CD4-positive, CD25-positive, alpha-beta regulatory T cell (primary cell): Measurements from ENCODE around the gene FAM13B. TPM values are rescaled to one million over a fixed set of nuclear protein-coding genes. Genes with fewer than 3 reads are reported as not detected.
"Not testable (repeated sequence)": the region's sequence is repeated elsewhere in the genome, so short reads cannot be mapped to it uniquely, and the experiment has no call there.

Source experiments
- ATAC-seq, 2 donors: fragments of 150-1000 bp; cut with Tn5 transposase; one replicate each; pipeline ENCODE4 v1.10.0; 2021; ENCODE audit warnings: low read depth in 2 of 2, moderate number of reproducible peaks in 2 of 2, moderate library complexity in 1 of 2
- DNase-seq, 3 donors: peaks; one replicate each; pipeline versions ENCODE4 v3.0.0 to v3.0.0-alpha.2; 2012 to 2022; ENCODE audit warnings: mixed read lengths in 1 of 3
- H3K27ac ChIP-seq: one replicate; pipeline ENCODE4 v1.7.0; 2013; ENCODE audit warnings: mild to moderate bottlenecking, low read length; ENCODE audit not compliant: insufficient read depth, poor library complexity, severe bottlenecking
- H3K27me3 ChIP-seq: one replicate; pipeline ENCODE4 v1.7.0; 2013; ENCODE audit warnings: low read length; ENCODE audit not compliant: control insufficient read depth, insufficient read depth
- H3K36me3 ChIP-seq: one replicate; pipeline ENCODE4 v1.7.0; 2013; ENCODE audit warnings: mild to moderate bottlenecking, low read length, moderate library complexity; ENCODE audit not compliant: control insufficient read depth, insufficient read depth
- H3K4me1 ChIP-seq: 2 replicates; pipeline ENCODE4 v1.7.0; 2013; ENCODE audit warnings: mild to moderate bottlenecking, low read length; ENCODE audit not compliant: insufficient read depth, control insufficient read depth, poor library complexity, severe bottlenecking
- H3K4me3 ChIP-seq: one replicate; pipeline ENCODE4 v1.7.0; 2013; ENCODE audit warnings: low read depth, mild to moderate bottlenecking, low read length, moderate library complexity
- H3K9me3 ChIP-seq, 2 experiments: 1 replicate in 1 of 2; 2 replicates in 1 of 2; pipeline ENCODE4 v1.7.0; 2013; ENCODE audit warnings: low read length in 2 of 2, mild to moderate bottlenecking in 1 of 2, moderate library complexity in 1 of 2; ENCODE audit not compliant: control insufficient read depth in 2 of 2
- H3K27ac Mint-ChIP-seq, 3 donors: one replicate each; pipeline ENCODE4 v1.8.0; 2020 to 2022; ENCODE audit warnings: mild to moderate bottlenecking in 3 of 3, mixed read lengths in 3 of 3, moderate library complexity in 2 of 3
- H3K27me3 Mint-ChIP-seq: one replicate; pipeline ENCODE4 v1.8.0; 2022; ENCODE audit warnings: mild to moderate bottlenecking, mixed read lengths
- H3K36me3 Mint-ChIP-seq: one replicate; pipeline ENCODE4 v1.8.0; 2020; ENCODE audit warnings: mixed read lengths
- H3K4me1 Mint-ChIP-seq, 4 donors: one replicate each; pipeline ENCODE4 v1.8.0; 2020 to 2022; ENCODE audit warnings: mixed read lengths in 4 of 4, mild to moderate bottlenecking in 1 of 4
- H3K4me3 Mint-ChIP-seq, 4 donors: one replicate each; pipeline ENCODE4 v1.8.0; 2020 to 2022; ENCODE audit warnings: mild to moderate bottlenecking in 4 of 4, mixed read lengths in 4 of 4, moderate library complexity in 3 of 4
- H3K9me3 Mint-ChIP-seq, 7 donors: one replicate each; pipeline ENCODE4 v1.8.0; 2020 to 2022; ENCODE audit warnings: mixed read lengths in 7 of 7, mild to moderate bottlenecking in 3 of 7, moderate library complexity in 2 of 7
- polyA plus RNA-seq, 4 donors: library from polyadenylated mRNA; unstranded; fragments of 300-500 nt; fragmentation: Illumina TruSeq; gene quantifications; one replicate each; pipeline ENCODE4 v1.2.3, GENCODE V29; 2021
- total RNA-seq: library from RNA; stranded (reverse); gene quantifications from one replicate; pipeline ENCODE4 v1.2.3, GENCODE V29; 2022

Gene FAM13B
- total and polyA plus RNA-seq, 5 donors from 2014 or later: 18.3 to 65.8 (median 20.3) TPM

- peaks cover 40% of the 10 kb centered on the region for H3K36me3 ChIP-seq
- Mint-ChIP-seq H3K27me3 (no peaks in the 10 kb centered on the region), H3K4me1 (peaks cover 33 to 56% (median 46%) of the 10 kb centered on the region in 4 donors)
Measured at GRCh38 chr5:137995749-137996128, 37.1 kb downstream of the FAM13B start.

GRCh38 chr5:137995077-137995748, 37.7 kb downstream of the FAM13B start:
- Mint-ChIP-seq H3K27me3 (no peaks in the 10 kb centered on the region), H3K4me1 (peaks cover 36 to 56% (median 46%) of the 10 kb centered on the region in 4 donors), H3K36me3 (peaks cover 36% of the 10 kb centered on the region), H3K9me3 (peaks cover 0 to 10% (median 0%) of the 10 kb centered on the region in 7 donors), H3K4me3 (no peak overlapping the region), H3K27ac (peak overlapping the region in 2 of 3 donors; percentile 2 to 30)
- Histone ChIP-seq H3K36me3 (peaks cover 40% of the 10 kb centered on the region), H3K4me1 (no peaks in the 10 kb centered on the region), H3K27me3 (no peaks in the 10 kb centered on the region), H3K4me3 (no peak overlapping the region), H3K9me3 (no peaks in the 10 kb centered on the region), H3K27ac (no peak overlapping the region)
- DNase-seq (no peak), ATAC-seq (no peak)

More at GRCh38 chr5:137995749-137996128, 37.1 kb downstream of the FAM13B start:
- DNase-seq (no peak), ATAC-seq (no peak)
- Histone ChIP-seq H3K27me3 (no peaks in the 10 kb centered on the region), H3K27ac (no peak overlapping the region), H3K4me3 (no peak overlapping the region), H3K4me1 (no peaks in the 10 kb centered on the region), H3K9me3 (no peaks in the 10 kb centered on the region)
- Mint-ChIP-seq H3K36me3 (peaks cover 37% of the 10 kb centered on the region), H3K27ac (peak overlapping the region in 2 of 3 donors; percentile 2 to 30), H3K4me3 (no peak overlapping the region), H3K9me3 (peaks cover 0 to 10% (median 0%) of the 10 kb centered on the region in 7 donors)

GRCh38 chr5:137994556-137994955, 38.3 kb downstream of the FAM13B start:
- Mint-ChIP-seq H3K27me3 (no peaks in the 10 kb centered on the region), H3K36me3 (peaks cover 32% of the 10 kb centered on the region), H3K27ac (peak overlapping the region in 1 of 3 donors; percentile 5), H3K4me3 (no peak overlapping the region), H3K9me3 (peaks cover 0 to 10% (median 0%) of the 10 kb centered on the region in 7 donors), H3K4me1 (peaks cover 36 to 53% (median 45%) of the 10 kb centered on the region in 4 donors)
- ATAC-seq (no peak), DNase-seq (no peak)
- Histone ChIP-seq H3K27me3 (no peaks in the 10 kb centered on the region), H3K4me1 (no peaks in the 10 kb centered on the region), H3K27ac (no peak overlapping the region), H3K4me3 (no peak overlapping the region), H3K9me3 (no peaks in the 10 kb centered on the region), H3K36me3 (peaks cover 40% of the 10 kb centered on the region)

GRCh38 chr5:137989419-137989818, 43.5 kb downstream of the FAM13B start:
- DNase-seq: no peak
- H3K9me3 Mint-ChIP-seq: no peaks in the 10 kb centered on the region
- no peaks in the 10 kb centered on the region for H3K27me3 Mint-ChIP-seq
- Histone ChIP-seq H3K27ac (no peak overlapping the region), H3K4me1 (no peaks in the 10 kb centered on the region), H3K27me3 (no peaks in the 10 kb centered on the region), H3K36me3 (peaks cover 39% of the 10 kb centered on the region), H3K4me3 (no peak overlapping the region), H3K9me3 (no peaks in the 10 kb centered on the region)
- no peak for ATAC-seq
- H3K36me3 Mint-ChIP-seq: peaks cover 37% of the 10 kb centered on the region
- H3K27ac Mint-ChIP-seq: no peak overlapping the region
- H3K4me3 Mint-ChIP-seq: no peak overlapping the region
- peaks cover 20 to 32% (median 24%) of the 10 kb centered on the region in 4 donors for H3K4me1 Mint-ChIP-seq

- peak overlapping the region in 1 of 3 donors; percentile 68 for H3K27ac Mint-ChIP-seq
Measured at GRCh38 chr5:137975208-137975607, 57.7 kb downstream of the FAM13B start.

GRCh38 chr5:137970384-137970783, 62.5 kb downstream of the FAM13B start:
- H3K4me3 Mint-ChIP-seq, H3K9me3 Mint-ChIP-seq, ATAC-seq: not testable (repeated sequence)

More at GRCh38 chr5:137975208-137975607, 57.7 kb downstream of the FAM13B start:
- H3K27ac ChIP-seq: no peak overlapping the region
- H3K27me3 Mint-ChIP-seq: no peaks in the 10 kb centered on the region
- H3K4me3 Mint-ChIP-seq: peak overlapping the region in 1 of 4 donors; percentile 48
- peaks cover 4 to 9% (median 5%) of the 10 kb centered on the region in 4 donors for H3K4me1 Mint-ChIP-seq
- peaks cover 0 to 11% (median 2%) of the 10 kb centered on the region in 7 donors for H3K9me3 Mint-ChIP-seq
- no peaks in the 10 kb centered on the region for H3K27me3 ChIP-seq
- H3K4me1 ChIP-seq: no peaks in the 10 kb centered on the region
- ATAC-seq (no peak), DNase-seq (no peak)
- no peaks in the 10 kb centered on the region for H3K9me3 ChIP-seq
- H3K36me3 ChIP-seq: peaks cover 26% of the 10 kb centered on the region
- H3K4me3 ChIP-seq: no peak overlapping the region
- peaks cover 38% of the 10 kb centered on the region for H3K36me3 Mint-ChIP-seq

GRCh38 chr5:137960819-137961218, 72.1 kb downstream of the FAM13B start:
- peaks cover 70% of the 10 kb centered on the region for H3K36me3 ChIP-seq
- H3K27me3 Mint-ChIP-seq: no peaks in the 10 kb centered on the region
- DNase-seq: no peak
- H3K27ac Mint-ChIP-seq: peak overlapping the region in 1 of 3 donors; percentile 74
- H3K4me1 Mint-ChIP-seq: peaks cover 10 to 20% (median 16%) of the 10 kb centered on the region in 4 donors
- no peaks in the 10 kb centered on the region for H3K27me3 ChIP-seq
- no peak overlapping the region for H3K4me3 ChIP-seq
- no peak overlapping the region for H3K27ac ChIP-seq
- H3K4me1 ChIP-seq: no peaks in the 10 kb centered on the region
- no peak for ATAC-seq
- no peaks in the 10 kb centered on the region for H3K9me3 Mint-ChIP-seq
- H3K9me3 ChIP-seq: no peaks in the 10 kb centered on the region
- peaks cover 38% of the 10 kb centered on the region for H3K36me3 Mint-ChIP-seq
- H3K4me3 Mint-ChIP-seq: no peak overlapping the region

More at GRCh38 chr5:137970384-137970783, 62.5 kb downstream of the FAM13B start:
- DNase-seq, H3K4me3 ChIP-seq, H3K4me1 ChIP-seq, H3K27me3 ChIP-seq, H3K27ac Mint-ChIP-seq, H3K4me1 Mint-ChIP-seq, H3K27me3 Mint-ChIP-seq, H3K9me3 ChIP-seq, H3K27ac ChIP-seq: not testable (repeated sequence)
- peaks cover 27% of the 10 kb centered on the region for H3K36me3 ChIP-seq
- H3K36me3 Mint-ChIP-seq: peaks cover 26% of the 10 kb centered on the region

GRCh38 chr5:137960141-137960540, 72.7 kb downstream of the FAM13B start:
- Histone ChIP-seq H3K36me3 (peaks cover 64% of the 10 kb centered on the region), H3K4me1 (no peaks in the 10 kb centered on the region), H3K9me3 (no peaks in the 10 kb centered on the region), H3K4me3 (no peak overlapping the region), H3K27me3 (no peaks in the 10 kb centered on the region), H3K27ac (no peak overlapping the region)
- Mint-ChIP-seq H3K9me3 (no peaks in the 10 kb centered on the region), H3K36me3 (peaks cover 33% of the 10 kb centered on the region), H3K4me1 (peaks cover 10 to 14% (median 12%) of the 10 kb centered on the region in 4 donors), H3K27ac (peak overlapping the region in 1 of 3 donors; percentile 12), H3K4me3 (no peak overlapping the region), H3K27me3 (no peaks in the 10 kb centered on the region)
- ATAC-seq (no peak), DNase-seq (no peak)
